Mesendoderm (in vitro differentiated cells): ENCODE measurements around the gene IMP4.
A peak's percentile ranks its signal among the peaks of the same experiment; 100 is the strongest.

Source experiments
- DNase-seq: peaks from one replicate; pipeline ENCODE4 v3.0.0; 2013
- H2AK5ac ChIP-seq: 2 replicates; pipeline ENCODE4 v1.6.1; 2013; ENCODE audit warnings: low read length, inconsistent platforms
- H2BK120ac ChIP-seq: 2 replicates; pipeline ENCODE4 v1.6.1; 2013; ENCODE audit warnings: low read depth, mild to moderate bottlenecking, low read length, moderate library complexity, mixed read lengths
- H2BK15ac ChIP-seq: replicated peaks from 2 replicates; pipeline ENCODE4 v1.6.1; 2013; ENCODE audit warnings: low read depth, mild to moderate bottlenecking, moderate library complexity
- H2BK5ac ChIP-seq: 2 replicates; pipeline ENCODE4 v1.6.1; 2013; ENCODE audit warnings: low read length, inconsistent platforms
- H3K18ac ChIP-seq: 2 replicates; pipeline ENCODE4 v1.6.1; 2013; ENCODE audit warnings: mild to moderate bottlenecking, low read length, mixed read lengths
- H3K23ac ChIP-seq: one replicate; pipeline ENCODE4 v1.6.1; 2013; ENCODE audit warnings: low read length
- H3K27ac ChIP-seq: 2 replicates; pipeline ENCODE4 v1.5.1; 2013; ENCODE audit warnings: low read depth, mild to moderate bottlenecking, inconsistent platforms, low read length, moderate library complexity
- H3K27me3 ChIP-seq: 2 replicates; pipeline ENCODE4 v1.6.1; 2013; ENCODE audit warnings: low read length, control low read depth, mild to moderate bottlenecking, inconsistent platforms; ENCODE audit not compliant: insufficient read depth, poor library complexity
- H3K36me3 ChIP-seq: 2 replicates; pipeline ENCODE4 v1.6.1; 2013; ENCODE audit warnings: low read length, inconsistent platforms; ENCODE audit not compliant: control insufficient read depth, insufficient read depth
- H3K4ac ChIP-seq: one replicate; pipeline ENCODE4 v1.6.1; 2013; ENCODE audit warnings: low read depth, mild to moderate bottlenecking, low read length, moderate library complexity
- H3K4me1 ChIP-seq: 2 replicates; pipeline ENCODE4 v1.6.1; 2013; ENCODE audit warnings: low read depth, low read length, inconsistent platforms; ENCODE audit not compliant: control insufficient read depth
- H3K4me2 ChIP-seq: 2 replicates; pipeline ENCODE4 v1.6.1; 2013; ENCODE audit warnings: low read length
- H3K4me3 ChIP-seq: 2 replicates; pipeline ENCODE4 v1.5.1; 2013; ENCODE audit warnings: mild to moderate bottlenecking, low read length
- H3K56ac ChIP-seq: one replicate; pipeline ENCODE4 v1.6.1; 2013; ENCODE audit warnings: low read length
- H3K79me1 ChIP-seq: 2 replicates; pipeline ENCODE4 v1.6.1; 2013; ENCODE audit warnings: low read length, inconsistent platforms
- H3K79me2 ChIP-seq: 2 replicates; pipeline ENCODE4 v1.6.1; 2013; ENCODE audit warnings: mild to moderate bottlenecking, low read length; ENCODE audit not compliant: control insufficient read depth, insufficient read depth
- H3K9ac ChIP-seq: 2 replicates; pipeline ENCODE4 v1.6.1; 2013; ENCODE audit warnings: low read length, inconsistent platforms
- H4K5ac ChIP-seq: one replicate; pipeline ENCODE4 v1.6.1; 2013; ENCODE audit warnings: low read length
- H4K8ac ChIP-seq: one replicate; pipeline ENCODE4 v1.6.1; 2013; ENCODE audit warnings: low read depth, mild to moderate bottlenecking, control low read depth, low read length, moderate library complexity
- WGBS: extraction: QIAGEN DNeasy Blood & Tissue Kit; methylation state at CpG from one replicate; pipeline ENCODE4 v1.1.7; 2013; ENCODE audit warnings: low lambda C conversion rate, missing lambda C conversion rate; ENCODE audit not compliant: insufficient coverage; ENCODE audit errors: extremely low coverage; 5-methylcytosine and 5-hydroxymethylcytosine counted together

Gene IMP4

DNA sequence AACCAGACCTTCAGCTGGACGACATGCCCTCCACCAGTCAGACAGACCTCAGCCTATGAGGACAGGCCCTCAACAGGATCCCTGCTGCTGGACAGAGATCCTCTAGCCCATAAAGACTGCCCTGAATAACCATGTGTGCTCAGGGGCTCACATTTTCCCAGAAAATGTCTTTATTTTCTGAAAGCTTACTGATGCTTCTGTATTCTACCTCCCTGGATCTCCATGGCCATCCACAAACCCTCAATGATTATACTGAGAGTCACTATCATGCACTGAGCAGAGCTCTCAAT is 11.4 kb downstream of the IMP4 start:
- no peaks in the 10 kb centered on the region for H3K4me1 ChIP-seq
- H2BK15ac ChIP-seq = no peak overlapping the region
- no peak overlapping the region for H3K18ac ChIP-seq
- peaks cover 5% of the 10 kb centered on the region for H3K27me3 ChIP-seq
- no peak overlapping the region for H2BK5ac ChIP-seq
- no peaks in the 10 kb centered on the region for H3K36me3 ChIP-seq
- no peak overlapping the region for H4K5ac ChIP-seq
- no peak overlapping the region for H3K27ac ChIP-seq
- no peak overlapping the region for H2AK5ac ChIP-seq
- H3K4me2 ChIP-seq = no peak overlapping the region
- no CpG with 5 or more reads among the region's 1 CpG for WGBS
- H3K79me2 ChIP-seq = no peaks in the 10 kb centered on the region
- H3K4ac ChIP-seq = no peak overlapping the region
- DNase-seq = no peak
- H4K8ac ChIP-seq = no peak overlapping the region
- no peak overlapping the region for H3K23ac ChIP-seq
- H3K56ac ChIP-seq = no peak overlapping the region
- no peak overlapping the region for H2BK120ac ChIP-seq
- no peaks in the 10 kb centered on the region for H3K79me1 ChIP-seq
- H3K4me3 ChIP-seq = no peak overlapping the region
- H3K9ac ChIP-seq = no peak overlapping the region

DNA sequence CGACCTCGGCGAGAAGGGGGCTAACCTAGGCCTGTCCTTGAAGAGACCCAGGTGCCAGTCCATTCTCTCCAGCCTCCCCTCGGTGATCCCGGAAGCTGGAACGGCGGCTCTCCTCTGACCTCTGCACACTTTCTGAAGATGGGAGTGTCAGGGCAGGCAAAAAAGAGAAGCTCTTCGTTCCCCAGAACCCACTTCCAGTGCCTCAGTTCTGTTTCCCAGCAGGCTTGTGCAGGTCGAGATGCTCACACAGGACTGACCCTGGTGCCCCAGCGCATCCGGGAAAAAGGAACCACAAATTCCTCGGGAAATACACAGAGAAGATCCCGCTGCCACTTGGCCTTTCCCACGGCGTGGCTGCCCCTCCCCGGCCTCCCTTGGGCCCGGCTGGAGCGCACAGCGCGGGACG is 12.5 kb downstream of the IMP4 start:
- H3K4me1 ChIP-seq = no peaks in the 10 kb centered on the region
- H2BK5ac ChIP-seq = no peak overlapping the region
- no peaks in the 10 kb centered on the region for H3K79me2 ChIP-seq
- H3K36me3 ChIP-seq = no peaks in the 10 kb centered on the region
- H4K5ac ChIP-seq = no peak overlapping the region
- H3K27ac ChIP-seq = no peak overlapping the region
- no peak overlapping the region for H2BK15ac ChIP-seq
- peak overlapping the region; percentile 55 for H3K4me2 ChIP-seq
- peak overlapping the region; percentile 46 for H3K4me3 ChIP-seq
- no peak overlapping the region for H2BK120ac ChIP-seq
- no peak overlapping the region for H3K4ac ChIP-seq
- no peak for DNase-seq
- peak overlapping the region; percentile 62 for H3K18ac ChIP-seq
- no peaks in the 10 kb centered on the region for H3K79me1 ChIP-seq
- H3K56ac ChIP-seq = peak overlapping the region; percentile 84
- peak overlapping the region; percentile 68 for H3K9ac ChIP-seq
- H3K23ac ChIP-seq = no peak overlapping the region
- no peak overlapping the region for H4K8ac ChIP-seq
- no CpG with 5 or more reads among the region's 21 CpGs for WGBS
- peaks cover 5% of the 10 kb centered on the region for H3K27me3 ChIP-seq
- no peak overlapping the region for H2AK5ac ChIP-seq

DNA sequence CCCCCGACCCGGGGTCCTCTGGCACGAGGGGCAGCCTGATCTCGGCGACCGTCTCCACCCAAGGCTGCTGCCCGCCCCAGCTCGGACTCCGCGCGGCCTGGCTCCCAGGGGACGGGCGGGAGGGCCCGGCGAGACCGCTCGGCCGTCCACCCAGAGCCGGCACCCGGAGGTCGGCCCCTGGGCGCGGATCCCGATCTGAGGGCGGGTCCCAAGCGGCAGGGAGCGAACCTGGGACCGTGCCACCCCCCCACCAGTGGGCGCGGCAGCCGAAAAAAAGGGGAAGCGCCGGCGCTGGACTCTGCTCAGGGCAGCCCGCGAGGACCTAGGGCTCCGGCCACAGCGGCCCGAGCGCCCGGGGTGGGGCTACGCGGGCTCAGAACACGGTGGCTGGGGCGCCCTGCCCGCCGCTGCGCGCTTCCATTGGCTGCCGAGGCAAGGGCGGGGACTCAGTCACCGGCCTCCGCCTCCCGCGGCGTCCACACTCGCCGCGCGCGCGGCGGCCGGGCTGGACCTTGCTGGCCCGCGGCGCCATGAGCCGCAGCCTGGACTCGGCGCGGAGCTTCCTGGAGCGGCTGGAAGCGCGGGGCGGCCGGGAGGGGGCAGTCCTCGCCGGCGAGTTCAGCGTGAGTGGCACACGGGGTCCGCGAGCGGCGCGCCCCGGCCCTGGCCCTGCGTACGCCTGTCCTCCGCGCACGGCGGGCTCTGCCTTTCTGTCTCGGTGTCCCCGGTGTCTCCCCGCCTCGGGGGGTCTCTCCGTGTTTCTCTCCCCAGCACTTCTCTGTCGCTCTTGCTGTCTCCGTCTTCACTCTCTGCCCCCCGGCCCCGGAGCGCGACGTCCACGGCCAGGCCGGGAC is 13.1 kb downstream of the IMP4 start, which contains the start of gene PTPN18:
PTPN18 (plus strand) TSS at position 479 of the 854 bp plus-strand sequence; CDS start at position 531, 52 bp downstream.
- no peak within 1 kb of the TSS for H4K5ac ChIP-seq
- H3K79me1 ChIP-seq = no peaks in the 10 kb centered on the region
- H3K27me3 ChIP-seq = peaks cover 5% of the 10 kb centered on the region
- peak within 1 kb of the TSS; percentile 9 for H3K4ac ChIP-seq
- H3K4me3 ChIP-seq = peak within 1 kb of the TSS; percentile 46
- peak; percentile 73 for DNase-seq
- no peaks in the 10 kb centered on the region for H3K36me3 ChIP-seq
- peak within 1 kb of the TSS; percentile 62 for H3K18ac ChIP-seq
- no CpG with 5 or more reads among the region's 107 CpGs for WGBS
- no peak within 1 kb of the TSS for H4K8ac ChIP-seq
- peak within 1 kb of the TSS; percentile 63 for H3K4me2 ChIP-seq
- no peak within 1 kb of the TSS for H3K23ac ChIP-seq
- no peak within 1 kb of the TSS for H2BK120ac ChIP-seq
- no peak within 1 kb of the TSS for H2BK15ac ChIP-seq
- H2BK5ac ChIP-seq = no peak within 1 kb of the TSS
- H3K9ac ChIP-seq = peak within 1 kb of the TSS; percentile 68
- H3K4me1 ChIP-seq = no peaks in the 10 kb centered on the region
- H3K27ac ChIP-seq = no peak within 1 kb of the TSS
- no peaks in the 10 kb centered on the region for H3K79me2 ChIP-seq
- peak within 1 kb of the TSS; percentile 84 for H3K56ac ChIP-seq
- no peak within 1 kb of the TSS for H2AK5ac ChIP-seq

DNA sequence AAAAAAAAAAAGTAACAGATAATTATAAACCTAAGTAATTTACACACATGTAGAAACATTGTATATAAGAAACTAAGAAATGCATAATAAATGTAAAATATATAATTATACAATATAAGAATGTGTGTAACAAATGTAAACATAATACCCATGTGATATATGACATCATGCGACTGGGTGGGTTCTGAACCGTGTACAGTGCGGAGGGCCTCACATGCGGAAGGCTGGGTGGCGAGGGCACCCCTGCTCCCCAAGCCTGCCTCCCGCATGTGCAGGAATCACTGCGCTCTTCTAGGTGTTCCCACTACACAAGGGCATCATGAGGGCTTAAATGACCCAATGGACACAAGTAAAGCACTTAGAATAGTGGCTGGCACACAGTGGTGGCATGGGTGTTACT is 15.2 kb downstream of the IMP4 start:
- H3K23ac ChIP-seq = no peak overlapping the region
- no peaks in the 10 kb centered on the region for H3K79me1 ChIP-seq
- no peak overlapping the region for H2BK5ac ChIP-seq
- no peak overlapping the region for H3K4me3 ChIP-seq
- no peak overlapping the region for H2AK5ac ChIP-seq
- WGBS = no CpG with 5 or more reads among the region's 7 CpGs
- H3K9ac ChIP-seq = no peak overlapping the region
- DNase-seq = no peak
- no peak overlapping the region for H2BK15ac ChIP-seq
- H3K18ac ChIP-seq = no peak overlapping the region
- H3K27ac ChIP-seq = no peak overlapping the region
- H3K4me2 ChIP-seq = no peak overlapping the region
- H3K27me3 ChIP-seq = peaks cover 5% of the 10 kb centered on the region
- H3K4me1 ChIP-seq = no peaks in the 10 kb centered on the region
- no peak overlapping the region for H4K8ac ChIP-seq
- H3K4ac ChIP-seq = no peak overlapping the region
- H2BK120ac ChIP-seq = no peak overlapping the region
- no peak overlapping the region for H4K5ac ChIP-seq
- no peaks in the 10 kb centered on the region for H3K36me3 ChIP-seq
- no peak overlapping the region for H3K56ac ChIP-seq
- H3K79me2 ChIP-seq = no peaks in the 10 kb centered on the region

DNA sequence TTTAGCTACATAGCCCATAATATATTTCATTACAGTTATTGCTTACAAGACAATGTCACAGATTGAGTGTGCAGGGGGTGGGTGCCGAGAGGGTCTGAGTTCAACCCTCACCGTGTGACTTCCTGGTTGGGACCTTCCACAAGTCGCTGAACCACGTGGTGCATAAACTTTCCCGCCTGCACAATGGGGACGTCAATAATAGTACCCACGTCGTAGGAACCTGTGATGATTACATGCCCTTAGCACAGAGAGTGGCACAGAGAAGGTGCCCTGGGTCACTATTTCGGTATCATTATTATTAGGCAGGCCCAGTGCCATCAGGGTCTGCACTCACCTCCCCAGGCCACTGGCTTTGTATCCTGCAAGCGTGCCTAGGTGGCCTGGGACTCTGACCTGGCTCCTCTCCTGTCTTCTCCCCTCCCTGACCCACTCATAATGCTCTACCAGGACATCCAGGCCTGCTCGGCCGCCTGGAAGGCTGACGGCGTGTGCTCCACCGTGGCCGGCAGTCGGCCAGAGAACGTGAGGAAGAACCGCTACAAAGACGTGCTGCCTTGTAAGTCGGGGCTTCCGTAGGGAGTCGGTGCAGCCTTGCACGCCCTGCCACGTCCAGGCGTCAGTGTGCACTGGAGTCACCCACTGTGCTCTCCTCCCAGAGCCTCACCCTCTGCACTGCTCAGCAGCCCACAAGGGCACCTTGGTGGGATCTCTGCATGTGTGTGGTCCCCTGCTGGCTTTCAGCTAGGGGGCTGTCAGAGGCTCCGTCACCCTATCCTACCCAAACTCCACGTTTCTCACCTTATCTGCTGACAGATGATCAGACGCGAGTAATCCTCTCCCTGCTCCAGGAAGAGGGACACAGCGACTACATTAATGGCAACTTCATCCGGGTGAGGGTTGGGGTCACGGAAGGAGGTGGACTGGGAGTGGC is 16.0 kb downstream of the IMP4 start:
- H4K5ac ChIP-seq = no peak overlapping the region
- H3K27ac ChIP-seq = no peak overlapping the region
- WGBS = no CpG with 5 or more reads among the region's 33 CpGs

More for the DNA sequence above, 16.0 kb downstream of the IMP4 start:
- Histone ChIP-seq H3K79me2 (no peaks in the 10 kb centered on the region), H3K18ac (no peak overlapping the region), H3K4me1 (no peaks in the 10 kb centered on the region), H3K9ac (no peak overlapping the region), H3K4ac (no peak overlapping the region), H3K4me3 (no peak overlapping the region), H3K27me3 (peaks cover 5% of the 10 kb centered on the region), H3K36me3 (no peaks in the 10 kb centered on the region), H3K56ac (no peak overlapping the region), H3K79me1 (no peaks in the 10 kb centered on the region), H2BK120ac (no peak overlapping the region), H2BK15ac (no peak overlapping the region), H2AK5ac (no peak overlapping the region), H3K23ac (no peak overlapping the region), H4K8ac (no peak overlapping the region), H3K4me2 (no peak overlapping the region), H2BK5ac (no peak overlapping the region)
- no peak for DNase-seq
